Measurements from ENCODE around the gene MVB12B.

Gene MVB12B

DNA sequence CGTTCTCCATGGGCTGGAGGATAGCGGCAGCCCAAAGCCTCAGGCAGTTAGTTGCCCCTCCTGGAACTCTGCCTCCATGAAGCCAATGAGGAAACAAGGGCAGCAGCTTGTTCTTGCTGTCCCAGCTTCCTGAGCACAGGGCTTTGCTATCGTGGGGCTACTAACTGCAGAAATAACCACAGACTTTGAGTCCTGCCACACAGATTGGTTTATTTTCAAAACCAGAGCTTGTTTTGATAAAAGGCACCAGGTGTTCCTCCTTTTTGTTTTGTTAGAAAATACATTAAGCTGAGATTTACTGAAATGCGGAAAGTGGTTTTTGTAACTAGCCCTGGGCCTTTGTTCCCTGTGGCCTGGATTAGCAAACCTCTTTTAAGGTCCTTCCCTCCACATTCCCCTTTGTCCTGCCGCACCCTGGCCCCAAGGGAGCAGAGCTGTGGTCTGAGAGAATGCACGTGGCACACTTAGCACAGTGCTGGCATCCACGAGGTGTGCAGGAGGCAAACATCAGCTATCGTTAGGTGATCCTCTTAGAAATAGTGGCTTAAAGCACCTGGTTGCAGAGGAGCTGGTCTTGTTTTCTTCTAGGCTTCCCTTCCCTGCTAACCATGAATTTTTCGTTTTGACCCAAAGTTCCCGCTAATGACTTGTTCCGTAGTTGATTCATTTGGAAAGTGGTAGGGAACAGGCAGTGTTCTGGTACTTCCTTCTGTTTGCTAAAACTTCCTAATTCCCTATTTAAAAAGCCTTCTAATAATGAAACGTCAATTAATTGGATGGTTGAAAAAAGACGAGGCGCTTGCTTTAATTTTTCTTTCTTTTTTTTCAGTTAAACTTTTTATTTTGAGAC lies 21.5 kb downstream of the MVB12B start:
- H3K27ac Mint-ChIP-seq: no peak overlapping the region
- no peak for DNase-seq (ENCODE audit: low spot score)
- no peaks in the 10 kb centered on the region for H3K36me3 Mint-ChIP-seq (ENCODE audit: low read depth)
- H3K4me3 Mint-ChIP-seq: no peak overlapping the region
- peaks cover 4% of the 10 kb centered on the region for H3K9me3 Mint-ChIP-seq
- peaks cover 41% of the 10 kb centered on the region for H3K27me3 Mint-ChIP-seq (ENCODE audit: low read depth)
- no peaks in the 10 kb centered on the region for H3K4me1 Mint-ChIP-seq (ENCODE audit: low read depth)

DNA sequence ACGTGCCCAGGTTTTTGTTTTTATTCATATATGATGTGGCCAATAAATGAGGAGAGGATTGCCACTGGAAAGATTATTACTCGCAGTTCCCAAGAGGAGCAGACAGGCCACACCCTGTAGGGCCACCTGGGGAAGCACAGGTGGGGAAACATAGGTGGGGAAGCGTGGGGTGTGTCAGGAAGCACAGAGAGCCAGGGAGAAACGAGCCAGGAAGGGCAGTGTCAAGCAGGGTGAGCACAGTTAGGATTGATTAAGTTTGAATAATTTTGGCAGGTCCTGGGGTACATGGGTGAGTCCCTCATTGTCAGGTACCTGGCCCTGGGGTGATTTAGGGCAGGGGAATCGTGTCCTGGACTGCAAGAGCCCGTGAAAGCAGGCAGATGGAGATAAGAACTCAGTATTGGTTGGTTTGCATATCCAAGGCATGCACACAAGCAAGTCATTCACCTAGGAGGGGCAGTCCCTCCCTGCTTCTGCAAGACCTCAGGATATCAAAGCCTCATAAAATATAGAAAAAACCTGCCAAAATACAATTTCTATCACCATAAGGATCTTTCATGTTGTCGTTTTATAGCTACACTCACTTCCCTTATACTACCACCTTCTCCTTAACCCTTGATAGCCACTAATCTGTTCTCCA lies 22.4 kb downstream of the MVB12B start:
- Mint-ChIP-seq H3K27me3 (ENCODE audit: low read depth) (peaks cover 47% of the 10 kb centered on the region), H3K4me3 (no peak overlapping the region), H3K36me3 (ENCODE audit: low read depth) (no peaks in the 10 kb centered on the region), H3K4me1 (ENCODE audit: low read depth) (no peaks in the 10 kb centered on the region), H3K9me3 (peaks cover 4% of the 10 kb centered on the region), H3K27ac (no peak overlapping the region)
- no peak for DNase-seq (ENCODE audit: low spot score)

DNA sequence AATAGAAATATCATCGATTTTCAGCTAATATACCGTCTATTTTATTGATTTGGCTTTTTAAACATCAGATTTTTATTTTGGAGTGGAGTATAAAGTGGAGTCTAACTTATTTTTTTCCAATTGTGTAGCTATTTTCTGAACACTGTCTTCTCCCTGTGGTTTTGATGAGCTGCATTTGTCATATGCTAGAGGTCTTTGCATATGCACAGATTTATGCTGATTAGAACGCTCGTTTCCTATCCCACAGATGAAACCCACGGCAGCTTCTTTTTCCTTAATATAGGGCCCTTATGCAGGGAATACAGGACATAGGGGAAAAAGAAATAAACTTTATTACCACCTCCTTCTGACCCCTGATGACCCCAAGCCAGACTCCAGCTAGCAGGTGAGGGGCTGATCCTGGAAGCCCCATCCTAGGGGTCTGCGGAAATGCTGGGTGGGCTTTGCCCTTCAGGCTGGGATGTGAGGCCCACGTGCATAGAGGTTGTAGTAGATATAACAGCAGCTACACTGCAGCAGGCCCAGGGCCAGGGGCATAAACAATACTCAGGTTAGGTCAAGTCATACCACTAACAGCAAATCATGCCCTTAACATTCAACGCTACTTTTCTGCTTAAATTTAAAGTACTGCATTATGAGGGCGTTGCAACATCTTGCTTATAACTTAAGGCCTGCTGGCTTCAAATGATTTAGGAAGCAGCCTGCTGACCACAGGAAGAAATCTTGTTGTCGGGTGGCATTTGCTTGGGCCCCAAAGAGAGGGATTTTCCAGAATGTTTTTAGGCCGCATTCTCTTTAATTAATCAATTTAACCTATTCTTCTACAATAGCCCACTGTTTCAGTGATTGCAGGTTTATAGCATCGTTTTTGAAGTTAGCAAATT lies 28.5 kb downstream of the MVB12B start:
- Mint-ChIP-seq H3K36me3 (ENCODE audit: low read depth) (no peaks in the 10 kb centered on the region), H3K27ac (no peak overlapping the region), H3K4me1 (ENCODE audit: low read depth) (no peaks in the 10 kb centered on the region), H3K27me3 (ENCODE audit: low read depth) (peaks cover 40% of the 10 kb centered on the region), H3K4me3 (no peak overlapping the region), H3K9me3 (peaks cover 10% of the 10 kb centered on the region)
- DNase-seq (ENCODE audit: low spot score): no peak

- Mint-ChIP-seq H3K4me1 (ENCODE audit: low read depth) (no peaks in the 10 kb centered on the region), H3K27me3 (ENCODE audit: low read depth) (peaks cover 36% of the 10 kb centered on the region), H3K9me3 (peaks cover 25% of the 10 kb centered on the region), H3K27ac (no peak overlapping the region), H3K36me3 (ENCODE audit: low read depth) (peaks cover 2% of the 10 kb centered on the region), H3K4me3 (no peak overlapping the region)
- no peak for DNase-seq (ENCODE audit: low spot score)
These were observed 30.4 kb downstream of the MVB12B start for GRCh38 chr9:126357074-126357473.

DNA sequence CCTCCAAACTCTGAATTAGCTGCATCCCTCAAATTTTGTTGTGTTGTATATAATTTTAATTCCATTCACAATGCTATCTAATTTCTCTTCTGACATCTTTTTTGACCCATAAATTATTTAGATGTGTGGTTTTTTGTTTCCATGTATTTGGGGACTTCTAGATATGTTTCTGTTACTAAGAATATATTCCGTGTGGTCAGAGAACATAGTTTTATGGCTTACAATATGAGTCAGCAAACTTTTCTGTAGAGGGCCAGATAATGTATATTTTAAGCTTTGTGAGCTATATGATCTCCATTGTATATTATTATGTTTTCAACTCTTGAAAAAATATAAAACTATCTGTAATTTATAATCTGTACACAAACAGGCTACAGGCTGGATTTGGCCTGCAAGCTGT lies 33.4 kb downstream of the MVB12B start:
- no peak for DNase-seq (ENCODE audit: low spot score)
- Mint-ChIP-seq H3K27ac (no peak overlapping the region), H3K27me3 (ENCODE audit: low read depth) (peaks cover 17% of the 10 kb centered on the region), H3K9me3 (peaks cover 30% of the 10 kb centered on the region), H3K4me3 (no peak overlapping the region), H3K4me1 (ENCODE audit: low read depth) (no peaks in the 10 kb centered on the region), H3K36me3 (ENCODE audit: low read depth) (peaks cover 2% of the 10 kb centered on the region)

GRCh38 chr9:126361810-126362238 lies 35.2 kb downstream of the MVB12B start:
- peaks cover 20% of the 10 kb centered on the region for H3K27me3 Mint-ChIP-seq (ENCODE audit: low read depth)
- H3K4me1 Mint-ChIP-seq (ENCODE audit: low read depth): no peaks in the 10 kb centered on the region
- H3K4me3 Mint-ChIP-seq: no peak overlapping the region
- peaks cover 30% of the 10 kb centered on the region for H3K9me3 Mint-ChIP-seq
- H3K27ac Mint-ChIP-seq: no peak overlapping the region
- DNase-seq (ENCODE audit: low spot score): no peak
- H3K36me3 Mint-ChIP-seq (ENCODE audit: low read depth): peaks cover 2% of the 10 kb centered on the region

DNA sequence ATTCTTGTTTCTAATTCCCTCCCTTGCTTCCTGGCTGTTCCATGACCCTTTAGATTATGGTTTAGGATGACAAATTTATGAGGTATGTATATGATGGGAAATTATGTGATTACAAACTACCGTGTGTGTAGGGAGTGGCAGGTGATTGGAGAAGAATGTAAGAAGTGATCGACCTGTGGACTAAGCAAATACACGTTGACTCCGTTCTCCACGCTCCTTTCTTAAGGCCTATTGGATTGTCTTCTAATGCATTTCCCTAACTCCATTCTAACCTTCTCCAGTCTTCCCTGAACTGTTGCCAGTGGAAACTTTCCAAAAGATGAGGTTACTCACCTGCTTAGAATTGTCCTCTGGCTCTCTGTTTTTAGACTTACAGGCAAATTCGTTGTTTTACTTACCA lies 36.6 kb downstream of the MVB12B start:
- DNase-seq (ENCODE audit: low spot score): no peak
- Mint-ChIP-seq H3K4me3 (no peak overlapping the region), H3K27me3 (ENCODE audit: low read depth) (peaks cover 13% of the 10 kb centered on the region), H3K4me1 (ENCODE audit: low read depth) (no peaks in the 10 kb centered on the region), H3K36me3 (ENCODE audit: low read depth) (peaks cover 2% of the 10 kb centered on the region), H3K27ac (no peak overlapping the region), H3K9me3 (peaks cover 30% of the 10 kb centered on the region)

DNA sequence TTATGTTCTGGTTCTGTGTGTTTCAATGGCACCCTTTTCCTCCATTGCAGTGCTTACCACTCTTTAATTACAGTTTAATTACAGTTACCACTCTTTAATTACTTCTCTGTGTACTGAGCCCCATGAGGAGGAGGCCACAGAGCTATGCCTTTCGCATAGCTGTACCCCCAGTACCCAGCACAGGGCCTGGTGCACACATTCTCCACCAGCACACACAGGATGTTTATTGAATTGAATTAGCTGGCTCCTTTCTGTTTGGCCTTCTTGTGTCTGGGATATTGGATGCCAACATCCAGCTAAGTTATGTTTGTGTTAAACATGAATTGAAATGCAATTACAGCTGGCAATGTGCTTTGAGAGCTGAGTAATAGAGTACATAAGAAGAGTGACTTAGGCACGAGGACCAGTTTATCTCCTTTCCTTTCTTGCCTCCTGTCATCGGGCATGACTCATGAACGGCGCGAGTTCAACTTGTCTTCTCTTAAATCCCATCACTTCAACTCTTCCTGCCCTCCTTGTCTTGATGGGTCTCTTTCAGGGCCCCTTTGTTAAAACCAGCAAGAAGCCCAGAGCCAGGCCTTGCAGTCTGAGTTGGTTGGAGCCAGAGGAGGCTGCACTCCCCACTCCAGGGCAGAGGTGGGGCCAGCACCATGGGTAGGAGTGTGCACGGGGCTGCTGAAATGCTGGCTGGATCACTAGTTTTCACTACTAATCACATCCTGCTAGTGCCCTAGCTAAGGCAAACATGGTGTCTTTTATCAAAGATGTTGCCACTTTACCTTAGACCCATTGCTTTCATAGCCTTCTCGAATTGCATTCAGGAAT lies 37.4 kb downstream of the MVB12B start:
- Mint-ChIP-seq H3K4me3 (no peak overlapping the region), H3K4me1 (ENCODE audit: low read depth) (no peaks in the 10 kb centered on the region), H3K36me3 (ENCODE audit: low read depth) (peaks cover 2% of the 10 kb centered on the region), H3K9me3 (peaks cover 30% of the 10 kb centered on the region), H3K27me3 (ENCODE audit: low read depth) (peaks cover 8% of the 10 kb centered on the region), H3K27ac (no peak overlapping the region)
- no peak for DNase-seq (ENCODE audit: low spot score)

DNA sequence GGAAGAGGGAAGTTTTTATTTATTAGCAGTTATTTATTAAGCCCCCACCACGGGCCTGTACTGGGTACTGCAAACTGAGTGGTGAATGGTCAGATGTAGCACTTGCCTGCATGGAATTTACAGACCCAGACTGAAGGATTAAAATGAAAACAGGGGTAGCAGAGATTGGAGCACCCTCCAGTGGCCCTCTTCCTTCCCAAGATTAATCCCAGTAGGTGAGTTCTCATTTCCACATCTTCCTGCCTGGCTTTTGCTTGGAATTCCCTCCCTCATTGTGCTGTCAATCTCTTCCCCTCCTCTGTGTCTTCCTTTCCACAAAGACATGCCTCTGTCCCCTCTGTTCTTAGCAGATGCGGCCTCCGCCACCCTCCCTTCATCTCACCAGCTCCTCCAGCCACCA lies 39.2 kb downstream of the MVB12B start:
- no peak for DNase-seq (ENCODE audit: low spot score)
- H3K27me3 Mint-ChIP-seq (ENCODE audit: low read depth): peaks cover 6% of the 10 kb centered on the region
- H3K27ac Mint-ChIP-seq: no peak overlapping the region
- peaks cover 2% of the 10 kb centered on the region for H3K36me3 Mint-ChIP-seq (ENCODE audit: low read depth)
- H3K4me3 Mint-ChIP-seq: no peak overlapping the region
- no peaks in the 10 kb centered on the region for H3K4me1 Mint-ChIP-seq (ENCODE audit: low read depth)
- peaks cover 18% of the 10 kb centered on the region for H3K9me3 Mint-ChIP-seq

- no peak for DNase-seq (ENCODE audit: low spot score)
- Mint-ChIP-seq H3K27ac (no peak overlapping the region), H3K36me3 (ENCODE audit: low read depth) (peaks cover 2% of the 10 kb centered on the region), H3K4me1 (ENCODE audit: low read depth) (no peaks in the 10 kb centered on the region), H3K4me3 (no peak overlapping the region), H3K9me3 (peaks cover 11% of the 10 kb centered on the region), H3K27me3 (ENCODE audit: low read depth) (peaks cover 6% of the 10 kb centered on the region)
These were observed 39.9 kb downstream of the MVB12B start for GRCh38 chr9:126366366-126367011.

DNA sequence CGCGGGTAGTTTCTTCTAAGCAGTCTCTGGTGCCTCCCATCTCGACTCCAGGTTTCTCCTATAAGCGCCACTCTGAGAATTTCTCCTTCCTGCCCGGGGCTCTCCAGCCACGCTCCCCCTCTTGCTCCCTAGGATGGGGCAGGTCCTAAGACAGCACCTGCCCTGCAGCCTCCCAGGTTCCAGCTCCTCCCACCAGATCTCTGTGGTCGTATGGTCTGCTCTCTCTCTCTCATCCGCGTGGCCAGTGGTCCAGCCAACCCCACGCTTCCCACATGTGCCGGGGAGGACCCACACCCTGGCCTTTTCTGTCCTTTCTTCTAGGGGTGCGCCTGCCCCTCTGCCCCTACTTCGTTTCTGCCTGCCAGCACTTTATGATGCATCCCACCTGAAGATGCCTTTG lies 40.5 kb downstream of the MVB12B start:
- no peak overlapping the region for H3K27ac Mint-ChIP-seq
- H3K4me1 Mint-ChIP-seq (ENCODE audit: low read depth): no peaks in the 10 kb centered on the region
- no peak overlapping the region for H3K4me3 Mint-ChIP-seq
- H3K36me3 Mint-ChIP-seq (ENCODE audit: low read depth): no peaks in the 10 kb centered on the region
- H3K9me3 Mint-ChIP-seq: peaks cover 4% of the 10 kb centered on the region
- peaks cover 9% of the 10 kb centered on the region for H3K27me3 Mint-ChIP-seq (ENCODE audit: low read depth)
- DNase-seq (ENCODE audit: low spot score): no peak

GRCh38 chr9:126367616-126368015 lies 41.0 kb downstream of the MVB12B start:
- Mint-ChIP-seq H3K36me3 (ENCODE audit: low read depth) (no peaks in the 10 kb centered on the region), H3K4me3 (no peak overlapping the region), H3K27ac (no peak overlapping the region), H3K27me3 (ENCODE audit: low read depth) (peaks cover 13% of the 10 kb centered on the region), H3K9me3 (no peaks in the 10 kb centered on the region), H3K4me1 (ENCODE audit: low read depth) (no peaks in the 10 kb centered on the region)
- no peak for DNase-seq (ENCODE audit: low spot score)

- H3K4me3 Mint-ChIP-seq: no peak overlapping the region
- no peak overlapping the region for H3K27ac Mint-ChIP-seq
- H3K36me3 Mint-ChIP-seq (ENCODE audit: low read depth): no peaks in the 10 kb centered on the region
- H3K9me3 Mint-ChIP-seq: no peaks in the 10 kb centered on the region
- peaks cover 14% of the 10 kb centered on the region for H3K27me3 Mint-ChIP-seq (ENCODE audit: low read depth)
- no peaks in the 10 kb centered on the region for H3K4me1 Mint-ChIP-seq (ENCODE audit: low read depth)
- DNase-seq (ENCODE audit: low spot score): no peak
These were observed 41.4 kb downstream of the MVB12B start for GRCh38 chr9:126368020-126368419.
